Measurements from ENCODE around the gene DYRK1A.

DYRK1A gene

DNA sequence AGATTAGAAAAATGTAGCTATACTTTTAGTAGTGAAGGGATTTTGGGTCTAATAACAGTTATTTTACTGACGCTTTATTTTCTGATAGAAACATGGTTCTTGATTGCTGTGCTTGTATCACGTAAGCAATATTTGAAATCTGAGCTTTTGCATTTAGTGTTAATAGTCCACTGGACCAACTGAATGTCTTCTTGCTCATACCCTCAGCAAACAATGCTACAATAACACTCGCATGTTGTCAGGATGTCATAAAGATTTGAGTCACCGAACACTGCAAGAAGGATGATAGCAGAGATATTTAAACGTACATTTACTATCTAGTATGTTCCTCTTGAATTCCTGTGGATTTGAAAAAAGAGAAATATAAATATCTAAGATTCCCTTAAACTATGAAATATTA is 7.5 kb downstream of the DYRK1A start:
- no peak overlapping the region for H3K4me3 ChIP-seq (ENCODE audit: control insufficient read depth in 1 of 7, extremely low read depth in 1 of 7, insufficient read depth in 4 of 7, low read depth in 2 of 7, low read length in 6 of 7)
- ChIA-PET CTCF (interaction anchor here (1.0 to 2.0 kb wide), 7 partner anchors 8 to 112 kb away, joined by 3 to 10 read pairs (median 3); partner anchors contain the start of gene VPS26C), POLR2A (interaction anchor here (0.8 to 1.2 kb wide), 2 partner anchors 72 to 78 kb away, joined by 4 read pairs; no protein-coding TSS in a partner anchor)
- peak overlapping the region in 1 of 2 experiments; percentile 46 for H3K27ac ChIP-seq (ENCODE audit: insufficient read depth in 1 of 2, low read depth in 1 of 2, low read length in 2 of 2, poor library complexity in 1 of 2, severe bottlenecking in 2 of 2)
- H3K4me1 ChIP-seq (ENCODE audit: control extremely low read depth in 1 of 4, control insufficient read depth in 4 of 4, insufficient read depth in 4 of 4, low read length in 3 of 4) = peaks cover 45 to 88% (median 67%) of the 10 kb centered on the region in 4 experiments
- WGBS (ENCODE audit: insufficient coverage) = 100% methylated on average over 1 of the region's 5 CpGs
- H3K27me3 ChIP-seq (replicated peaks in 2 of 5; ENCODE audit: control insufficient read depth in 4 of 5, insufficient read depth in 5 of 5, low read length in 4 of 5) = no peaks in the 10 kb centered on the region
- H3K36me3 ChIP-seq (ENCODE audit: control insufficient read depth in 4 of 4, insufficient read depth in 4 of 4, low read length in 3 of 4) = peaks cover 0 to 3% (median 0%) of the 10 kb centered on the region in 4 experiments
- no peaks in the 10 kb centered on the region for H3K9me3 ChIP-seq (ENCODE audit: control extremely low read depth in 1 of 5, control insufficient read depth in 4 of 5, insufficient read depth in 2 of 5, low read depth in 1 of 5, low read length in 4 of 5)
- no peak for DNase-seq

DNA sequence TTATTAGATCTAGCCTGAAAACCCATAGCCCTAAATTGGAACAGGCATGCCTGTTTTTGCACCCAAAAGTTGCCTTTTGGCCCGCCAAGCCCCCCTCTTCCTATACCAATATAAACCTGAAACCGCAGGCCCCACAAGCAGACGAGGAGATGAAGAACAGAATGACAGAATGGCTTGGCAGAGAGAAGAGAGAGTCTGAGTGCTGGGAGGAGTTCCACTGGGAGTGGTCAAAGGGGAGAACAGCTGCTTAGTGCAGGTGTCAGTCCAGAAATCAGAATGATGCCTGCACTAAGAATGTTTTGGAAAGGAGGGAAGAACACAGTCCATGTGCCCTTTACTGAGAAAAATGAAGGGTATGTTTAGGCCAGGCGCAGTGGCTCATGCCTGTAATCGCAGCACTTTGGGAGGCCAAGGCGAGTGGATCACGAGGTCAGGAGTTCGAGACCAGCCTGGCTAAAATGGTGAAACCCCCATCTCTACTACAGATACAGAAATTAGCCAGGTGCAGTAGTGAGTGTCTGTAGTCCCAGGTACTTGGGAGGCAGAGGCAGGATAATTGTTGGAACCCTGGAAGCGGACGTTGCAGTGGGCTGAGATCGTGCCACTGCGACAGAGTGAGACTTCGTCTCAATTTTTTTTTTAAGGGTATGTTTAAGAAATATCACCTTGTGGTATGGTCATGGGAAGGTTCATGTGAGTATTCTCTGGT is 9.4 kb downstream of the DYRK1A start:
- DNase-seq = no peak
- no peak overlapping the region for H3K4me3 ChIP-seq (ENCODE audit: control insufficient read depth in 1 of 7, extremely low read depth in 1 of 7, insufficient read depth in 4 of 7, low read depth in 2 of 7, low read length in 6 of 7)
- WGBS (ENCODE audit: insufficient coverage) = 78% methylated on average over 5 of the region's 13 CpGs
- peaks cover 39 to 89% (median 72%) of the 10 kb centered on the region in 4 experiments for H3K4me1 ChIP-seq (ENCODE audit: control extremely low read depth in 1 of 4, control insufficient read depth in 4 of 4, insufficient read depth in 4 of 4, low read length in 3 of 4)
- peaks cover 0 to 3% (median 0%) of the 10 kb centered on the region in 4 experiments for H3K36me3 ChIP-seq (ENCODE audit: control insufficient read depth in 4 of 4, insufficient read depth in 4 of 4, low read length in 3 of 4)
- ChIA-PET CTCF (interaction anchor here (1.0 to 1.3 kb wide), 3 partner anchors 11 to 21 kb away, joined by 3 to 5 read pairs (median 3); no protein-coding TSS in a partner anchor), POLR2A (no interaction called here)
- H3K9me3 ChIP-seq (ENCODE audit: control extremely low read depth in 1 of 5, control insufficient read depth in 4 of 5, insufficient read depth in 2 of 5, low read depth in 1 of 5, low read length in 4 of 5) = no peaks in the 10 kb centered on the region
- H3K27ac ChIP-seq (ENCODE audit: insufficient read depth in 1 of 2, low read depth in 1 of 2, low read length in 2 of 2, poor library complexity in 1 of 2, severe bottlenecking in 2 of 2) = peak overlapping the region in 1 of 2 experiments; percentile 39
- H3K27me3 ChIP-seq (replicated peaks in 2 of 5; ENCODE audit: control insufficient read depth in 4 of 5, insufficient read depth in 5 of 5, low read length in 4 of 5) = no peaks in the 10 kb centered on the region

DNA sequence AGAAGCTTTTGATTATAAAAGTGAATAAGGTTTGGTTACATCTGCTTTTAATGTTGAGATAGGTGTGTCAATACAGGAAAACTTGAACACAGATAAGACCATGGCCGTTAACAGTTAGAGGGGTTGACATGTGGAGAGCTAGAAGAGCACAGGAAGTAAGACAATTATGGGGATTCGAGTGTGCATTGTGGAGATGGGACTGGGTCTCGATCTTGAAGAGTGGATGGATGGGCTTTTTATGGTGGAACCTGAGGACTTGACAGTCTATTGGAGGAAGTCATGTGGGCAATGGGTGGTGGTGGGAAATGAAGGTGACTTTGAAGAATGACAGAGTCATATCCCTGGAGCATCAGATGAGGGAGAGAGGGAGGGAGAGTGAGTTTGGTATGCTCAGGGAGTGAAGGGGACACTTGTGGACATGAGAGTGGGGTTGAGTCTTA is 12.1 kb downstream of the DYRK1A start:
- H3K27me3 ChIP-seq (replicated peaks in 2 of 5; ENCODE audit: control insufficient read depth in 4 of 5, insufficient read depth in 5 of 5, low read length in 4 of 5) = no peaks in the 10 kb centered on the region
- H3K36me3 ChIP-seq (ENCODE audit: control insufficient read depth in 4 of 4, insufficient read depth in 4 of 4, low read length in 3 of 4) = peaks cover 0 to 4% (median 1%) of the 10 kb centered on the region in 4 experiments
- H3K4me1 ChIP-seq (ENCODE audit: control extremely low read depth in 1 of 4, control insufficient read depth in 4 of 4, insufficient read depth in 4 of 4, low read length in 3 of 4) = peaks cover 18 to 70% (median 57%) of the 10 kb centered on the region in 4 experiments
- H3K27ac ChIP-seq (ENCODE audit: insufficient read depth in 1 of 2, low read depth in 1 of 2, low read length in 2 of 2, poor library complexity in 1 of 2, severe bottlenecking in 2 of 2) = peak overlapping the region in 1 of 2 experiments; percentile 39
- no peak for DNase-seq
- peaks cover 0 to under 1% (median 0%) of the 10 kb centered on the region in 5 experiments for H3K9me3 ChIP-seq (ENCODE audit: control extremely low read depth in 1 of 5, control insufficient read depth in 4 of 5, insufficient read depth in 2 of 5, low read depth in 1 of 5, low read length in 4 of 5)
- 9% methylated on average over 3 of the region's 3 CpGs for WGBS (ENCODE audit: insufficient coverage)
- POLR2A ChIA-PET = interaction anchor here (1.0 kb wide), 1 partner anchor 29 kb away, joined by 4 read pairs; no protein-coding TSS in a partner anchor
- CTCF ChIA-PET = interaction anchor here (0.6 kb wide), 1 partner anchor 59 kb away, joined by 3 read pairs; no protein-coding TSS in a partner anchor
- peak overlapping the region in 2 of 7 experiments; percentile 1 to 6 for H3K4me3 ChIP-seq (ENCODE audit: control insufficient read depth in 1 of 7, extremely low read depth in 1 of 7, insufficient read depth in 4 of 7, low read depth in 2 of 7, low read length in 6 of 7)

DNA sequence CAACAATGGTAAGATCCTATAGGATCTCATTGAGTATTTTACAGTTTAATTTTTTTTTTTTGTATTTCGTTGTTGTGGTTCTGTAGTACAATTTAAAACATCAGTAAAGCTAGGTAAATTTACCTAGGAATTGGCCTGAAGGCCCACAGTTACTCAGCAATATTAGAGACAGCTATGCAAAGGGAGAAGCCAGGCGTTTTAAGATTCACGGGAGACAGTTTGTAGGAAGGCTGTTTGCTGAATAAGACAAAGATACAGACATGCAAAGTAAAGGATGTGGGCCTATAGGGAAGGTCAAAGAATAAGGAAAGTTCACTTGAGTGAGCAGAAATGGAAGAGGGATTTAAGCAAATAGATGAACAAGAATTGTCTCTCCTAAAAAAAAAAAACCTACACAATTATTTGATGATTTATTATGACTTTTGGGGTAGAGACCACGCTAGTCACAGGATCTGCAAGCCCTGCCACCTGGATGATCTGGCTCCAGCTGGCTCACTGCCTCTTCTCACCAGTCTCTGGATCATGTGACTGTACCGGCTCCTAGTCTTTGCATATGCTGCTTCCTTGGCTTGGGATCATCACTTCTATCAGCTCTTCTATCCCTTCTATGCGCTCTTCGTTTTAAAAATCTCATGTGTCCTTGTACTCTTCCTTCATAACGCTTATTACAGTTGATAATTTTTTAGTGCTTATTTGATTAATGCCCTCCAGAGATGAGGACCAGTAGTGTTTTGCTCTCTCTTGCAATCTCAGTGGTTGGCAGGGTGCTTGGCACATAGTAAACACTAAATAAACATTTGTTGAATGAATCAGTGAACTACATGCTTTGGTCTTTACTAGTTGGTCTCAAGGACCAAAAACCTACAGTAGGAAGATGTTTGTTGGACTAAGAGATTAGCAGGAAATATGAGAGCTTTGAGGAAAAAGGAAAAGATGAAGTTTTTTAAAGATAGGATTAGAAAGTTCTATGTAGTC is 14.1 kb downstream of the DYRK1A start:
- CTCF ChIA-PET = interaction anchor here (0.8 to 1.7 kb wide), 5 partner anchors 11 to 36 kb away, joined by 3 to 4 read pairs (median 3); no protein-coding TSS in a partner anchor
- DNase-seq = peak in 2 of 3 donors; percentile 75 to 83
- Histone ChIP-seq H3K27ac (ENCODE audit: insufficient read depth in 1 of 2, low read depth in 1 of 2, low read length in 2 of 2, poor library complexity in 1 of 2, severe bottlenecking in 2 of 2) (peak overlapping the region; percentile 35 to 68), H3K27me3 (replicated peaks in 2 of 5; ENCODE audit: control insufficient read depth in 4 of 5, insufficient read depth in 5 of 5, low read length in 4 of 5) (no peaks in the 10 kb centered on the region), H3K4me3 (ENCODE audit: control insufficient read depth in 1 of 7, extremely low read depth in 1 of 7, insufficient read depth in 4 of 7, low read depth in 2 of 7, low read length in 6 of 7) (peak overlapping the region in 3 of 7 experiments; percentile 32 to 53 (median 35)), H3K9me3 (ENCODE audit: control extremely low read depth in 1 of 5, control insufficient read depth in 4 of 5, insufficient read depth in 2 of 5, low read depth in 1 of 5, low read length in 4 of 5) (peaks cover 0 to 5% (median 2%) of the 10 kb centered on the region in 5 experiments), H3K36me3 (ENCODE audit: control insufficient read depth in 4 of 4, insufficient read depth in 4 of 4, low read length in 3 of 4) (peaks cover 0 to 6% (median 3%) of the 10 kb centered on the region in 4 experiments), H3K4me1 (ENCODE audit: control extremely low read depth in 1 of 4, control insufficient read depth in 4 of 4, insufficient read depth in 4 of 4, low read length in 3 of 4) (peaks cover 12 to 68% (median 44%) of the 10 kb centered on the region in 4 experiments)
- POLR2A ChIA-PET = interaction anchor here (1.1 kb wide), 1 partner anchor 125 kb away, joined by 6 read pairs; no protein-coding TSS in a partner anchor
- 13% methylated on average over 4 of the region's 8 CpGs for WGBS (ENCODE audit: insufficient coverage)

DNA sequence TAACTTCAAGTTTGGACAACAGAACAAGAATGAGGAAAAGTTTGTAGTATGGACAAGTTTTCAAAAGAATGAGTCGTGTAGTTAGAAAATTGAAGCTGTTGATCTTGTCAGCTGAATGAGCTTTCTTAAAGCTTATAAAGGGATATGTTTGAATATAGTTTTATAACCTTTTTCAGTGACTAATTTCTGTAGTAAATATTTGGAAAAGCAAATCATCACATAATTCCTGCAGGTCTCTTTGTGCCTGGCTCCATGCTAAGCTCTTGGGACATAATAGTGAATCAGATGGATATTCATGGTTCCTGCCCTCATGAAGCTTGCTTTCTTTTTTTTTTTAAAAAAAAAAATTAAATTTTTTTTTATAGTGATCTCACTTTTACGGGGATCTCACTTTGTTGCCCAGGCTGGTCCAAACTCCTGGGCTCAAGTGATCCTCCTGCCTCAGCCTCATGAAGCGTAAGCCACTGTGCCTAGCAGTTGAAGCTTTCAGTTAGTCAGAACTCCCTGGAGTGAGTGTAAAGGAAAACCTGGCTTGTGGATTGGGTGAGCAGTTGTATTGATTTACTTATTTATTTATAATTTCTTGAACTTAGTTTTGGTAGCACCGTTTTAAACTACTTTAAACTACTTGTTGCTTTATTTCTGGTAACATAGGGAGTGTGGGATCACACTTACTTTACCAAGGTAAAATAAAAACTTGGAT is 15.5 kb downstream of the DYRK1A start:
- no peaks in the 10 kb centered on the region for H3K27me3 ChIP-seq (replicated peaks in 2 of 5; ENCODE audit: control insufficient read depth in 4 of 5, insufficient read depth in 5 of 5, low read length in 4 of 5)
- CTCF ChIA-PET = interaction anchor here (0.8 to 2.4 kb wide), 7 partner anchors 8 to 35 kb away, joined by 3 to 10 read pairs (median 3); no protein-coding TSS in a partner anchor
- H3K4me1 ChIP-seq (ENCODE audit: control extremely low read depth in 1 of 4, control insufficient read depth in 4 of 4, insufficient read depth in 4 of 4, low read length in 3 of 4) = peaks cover 11 to 61% (median 37%) of the 10 kb centered on the region in 4 experiments
- H3K4me3 ChIP-seq (ENCODE audit: control insufficient read depth in 1 of 7, extremely low read depth in 1 of 7, insufficient read depth in 4 of 7, low read depth in 2 of 7, low read length in 6 of 7) = no peak overlapping the region
- whole genome bisulfite sequencing (ENCODE audit: insufficient coverage) = 100% methylated on average over 3 of the region's 4 CpGs
- peaks cover 0 to 8% (median 5%) of the 10 kb centered on the region in 4 experiments for H3K36me3 ChIP-seq (ENCODE audit: control insufficient read depth in 4 of 4, insufficient read depth in 4 of 4, low read length in 3 of 4)
- DNase-seq = no peak
- peak overlapping the region in 1 of 2 experiments; percentile 6 for H3K27ac ChIP-seq (ENCODE audit: insufficient read depth in 1 of 2, low read depth in 1 of 2, low read length in 2 of 2, poor library complexity in 1 of 2, severe bottlenecking in 2 of 2)
- peaks cover 0 to 5% (median 2%) of the 10 kb centered on the region in 5 experiments for H3K9me3 ChIP-seq (ENCODE audit: control extremely low read depth in 1 of 5, control insufficient read depth in 4 of 5, insufficient read depth in 2 of 5, low read depth in 1 of 5, low read length in 4 of 5)
- POLR2A ChIA-PET = interaction anchor here (0.6 to 1.0 kb wide), 2 partner anchors 32 to 127 kb away, joined by 3 to 4 read pairs; no protein-coding TSS in a partner anchor

DNA sequence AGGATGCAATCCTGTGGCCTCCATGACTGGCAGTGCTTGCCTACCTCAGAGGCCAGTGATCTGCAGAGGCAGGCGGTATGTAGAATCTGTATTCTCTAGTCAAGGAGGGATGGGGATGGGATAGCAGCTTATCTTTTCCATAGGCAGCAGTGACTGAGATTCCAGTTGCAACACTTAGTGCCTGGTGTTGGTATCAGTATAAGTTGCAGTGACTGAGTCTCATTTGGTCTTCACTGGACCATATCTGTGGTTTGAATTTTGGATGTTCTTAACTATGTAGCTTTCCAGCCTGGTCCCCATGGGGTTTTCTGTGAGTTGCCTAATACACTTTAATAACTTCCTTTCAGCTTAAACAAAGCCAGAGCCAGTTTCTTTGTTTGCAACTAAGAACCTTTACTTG is 16.5 kb downstream of the DYRK1A start:
- peaks cover 0 to 5% (median 2%) of the 10 kb centered on the region in 5 experiments for H3K9me3 ChIP-seq (ENCODE audit: control extremely low read depth in 1 of 5, control insufficient read depth in 4 of 5, insufficient read depth in 2 of 5, low read depth in 1 of 5, low read length in 4 of 5)
- 100% methylated on average over 1 of the region's 1 CpG for WGBS (ENCODE audit: insufficient coverage)
- H3K4me1 ChIP-seq (ENCODE audit: control extremely low read depth in 1 of 4, control insufficient read depth in 4 of 4, insufficient read depth in 4 of 4, low read length in 3 of 4) = peaks cover 11 to 53% (median 33%) of the 10 kb centered on the region in 4 experiments
- peaks cover 0 to 11% (median 5%) of the 10 kb centered on the region in 4 experiments for H3K36me3 ChIP-seq (ENCODE audit: control insufficient read depth in 4 of 4, insufficient read depth in 4 of 4, low read length in 3 of 4)
- no peak overlapping the region for H3K4me3 ChIP-seq (ENCODE audit: control insufficient read depth in 1 of 7, extremely low read depth in 1 of 7, insufficient read depth in 4 of 7, low read depth in 2 of 7, low read length in 6 of 7)
- POLR2A ChIA-PET = interaction anchor here (0.6 kb wide), 1 partner anchor 128 kb away, joined by 4 read pairs; no protein-coding TSS in a partner anchor
- no peak overlapping the region for H3K27ac ChIP-seq (ENCODE audit: insufficient read depth in 1 of 2, low read depth in 1 of 2, low read length in 2 of 2, poor library complexity in 1 of 2, severe bottlenecking in 2 of 2)
- no peaks in the 10 kb centered on the region for H3K27me3 ChIP-seq (replicated peaks in 2 of 5; ENCODE audit: control insufficient read depth in 4 of 5, insufficient read depth in 5 of 5, low read length in 4 of 5)
- CTCF ChIA-PET = interaction anchor here (0.6 to 2.4 kb wide), 7 partner anchors 9 to 149 kb away, joined by 3 to 10 read pairs (median 3); no protein-coding TSS in a partner anchor
- DNase-seq = no peak
